H9 (cell line): Measurements from ENCODE around the gene CSTPP1. TPM values are rescaled to one million over a fixed set of nuclear protein-coding genes. Genes with fewer than 3 reads are reported as not detected.

ENCODE experiments used
- DNase-seq: peaks from one replicate; pipeline ENCODE4 v3.0.0-alpha.2; 2017
- H2AFZ ChIP-seq: one replicate; pipeline ENCODE4 v1.6.1; 2013; ENCODE audit warnings: mild to moderate bottlenecking, low read length, control low read depth, moderate library complexity
- H2AK5ac ChIP-seq: 2 replicates; pipeline ENCODE4 v1.6.1; 2013; ENCODE audit warnings: low read length, control low read depth, mixed read lengths; ENCODE audit not compliant: insufficient read length
- H2BK120ac ChIP-seq: one replicate; pipeline ENCODE4 v1.6.1; 2013; ENCODE audit warnings: low read depth, mild to moderate bottlenecking, low read length, control low read depth, inconsistent platforms; ENCODE audit not compliant: poor library complexity, severe bottlenecking
- H2BK12ac ChIP-seq: 2 replicates; pipeline ENCODE4 v1.6.1; 2013; ENCODE audit warnings: low read length, control low read depth, mixed read lengths, low read depth; ENCODE audit not compliant: insufficient read length
- H2BK15ac ChIP-seq: 2 replicates; pipeline ENCODE4 v1.6.1; 2013; ENCODE audit warnings: low read depth, low read length, control low read depth
- H2BK20ac ChIP-seq: one replicate; pipeline ENCODE4 v1.6.1; 2013; ENCODE audit warnings: low read depth, mild to moderate bottlenecking, low read length, control low read depth, inconsistent platforms; ENCODE audit not compliant: poor library complexity, severe bottlenecking
- H2BK5ac ChIP-seq: 2 replicates; pipeline ENCODE4 v1.6.1; 2013; ENCODE audit warnings: low read length, control low read depth, mixed read lengths; ENCODE audit not compliant: insufficient read length
- H3K14ac ChIP-seq: 2 replicates; pipeline ENCODE4 v1.6.1; 2013; ENCODE audit warnings: low read length, control low read depth; ENCODE audit not compliant: insufficient read depth
- H3K18ac ChIP-seq: 2 replicates; pipeline ENCODE4 v1.6.1; 2013; ENCODE audit warnings: low read depth, mild to moderate bottlenecking, mixed read lengths, low read length, control low read depth; ENCODE audit not compliant: insufficient read length
- H3K23ac ChIP-seq: 2 replicates; pipeline ENCODE4 v1.6.1; 2013; ENCODE audit warnings: low read length, control low read depth, mixed read lengths, low read depth; ENCODE audit not compliant: insufficient read length
- H3K23me2 ChIP-seq: 2 replicates; pipeline ENCODE4 v1.6.1; 2013; ENCODE audit warnings: low read depth, mild to moderate bottlenecking, mixed read lengths, low read length, control low read depth; ENCODE audit not compliant: insufficient read length, poor library complexity, severe bottlenecking
- H3K27ac ChIP-seq: 2 replicates; pipeline ENCODE4 v1.5.1; 2013; ENCODE audit warnings: low read length, control low read depth, mixed read lengths, low read depth; ENCODE audit not compliant: insufficient read length
- H3K27me3 ChIP-seq: 2 replicates; pipeline ENCODE4 v1.6.1; 2013; ENCODE audit warnings: low read length, control low read depth, inconsistent platforms; ENCODE audit not compliant: insufficient read depth
- H3K4ac ChIP-seq: 2 replicates; pipeline ENCODE4 v1.6.1; 2013; ENCODE audit warnings: low read depth, mild to moderate bottlenecking, control low read depth, inconsistent platforms, low read length, moderate library complexity
- H3K4me1 ChIP-seq: 2 replicates; pipeline ENCODE4 v1.6.1; 2013; ENCODE audit warnings: low read length, control low read depth, inconsistent platforms; ENCODE audit not compliant: insufficient read depth
- H3K4me2 ChIP-seq: 2 replicates; pipeline ENCODE4 v1.6.1; 2013; ENCODE audit warnings: low read length, control low read depth, mixed read lengths; ENCODE audit not compliant: insufficient read length, insufficient read depth
- H3K56ac ChIP-seq: 2 replicates; pipeline ENCODE4 v1.6.1; 2013; ENCODE audit warnings: low read depth, mild to moderate bottlenecking, mixed read lengths, low read length, control low read depth; ENCODE audit not compliant: insufficient read length
- H3K79me1 ChIP-seq: 2 replicates; pipeline ENCODE4 v1.6.1; 2013; ENCODE audit warnings: low read depth, mild to moderate bottlenecking, moderate library complexity, low read length, control low read depth, inconsistent platforms; ENCODE audit not compliant: insufficient read depth, poor library complexity, severe bottlenecking
- H3K79me2 ChIP-seq: 2 replicates; pipeline ENCODE4 v1.6.1; 2013; ENCODE audit warnings: low read length, control low read depth, inconsistent platforms; ENCODE audit not compliant: insufficient read depth
- H3K9ac ChIP-seq: 2 replicates; pipeline ENCODE4 v1.6.1; 2013; ENCODE audit warnings: low read length, control low read depth, mixed read lengths; ENCODE audit not compliant: insufficient read length; ENCODE audit errors: extremely low read depth
- H3K9me3 ChIP-seq: one replicate; pipeline ENCODE4 v1.6.1; 2013; ENCODE audit warnings: low read depth, low read length, inconsistent platforms; ENCODE audit not compliant: control insufficient read depth
- H3T11ph ChIP-seq: one replicate; pipeline ENCODE4 v1.6.1; 2013; ENCODE audit warnings: mild to moderate bottlenecking, low read length, control low read depth, inconsistent platforms
- H4K20me1 ChIP-seq: one replicate; pipeline ENCODE4 v1.6.1; 2013; ENCODE audit not compliant: control insufficient read depth, insufficient read length, insufficient read depth
- H4K5ac ChIP-seq: 2 replicates; pipeline ENCODE4 v1.6.1; 2013; ENCODE audit warnings: low read depth, mild to moderate bottlenecking, mixed read lengths, low read length, control low read depth; ENCODE audit not compliant: insufficient read length
- H4K8ac ChIP-seq: replicated peaks from 2 replicates; pipeline ENCODE4 v1.6.1; 2013; ENCODE audit warnings: low read length, control low read depth, mixed read lengths, low read depth; ENCODE audit not compliant: insufficient read length
- H4K91ac ChIP-seq: 2 replicates; pipeline ENCODE4 v1.6.1; 2013; ENCODE audit warnings: low read depth, mild to moderate bottlenecking, moderate library complexity, mixed read lengths, low read length, control low read depth; ENCODE audit not compliant: insufficient read length
- H3K27ac Mint-ChIP-seq, 3 experiments: 2 replicates in 2 of 3; 3 replicates in 1 of 3; pipeline ENCODE4 v1.8.0; 2020 to 2021; ENCODE audit warnings: mixed read lengths in 3 of 3, mild to moderate bottlenecking in 1 of 3, moderate library complexity in 1 of 3
- H3K27me3 Mint-ChIP-seq: 2 replicates; pipeline ENCODE4 v1.8.0; 2021; ENCODE audit warnings: low read depth, mild to moderate bottlenecking, moderate library complexity, mixed read lengths
- H3K36me3 Mint-ChIP-seq, 3 experiments: 2 replicates in 2 of 3; 3 replicates in 1 of 3; pipeline ENCODE4 v1.8.0; 2020 to 2021; ENCODE audit warnings: low read depth in 3 of 3, mixed read lengths in 3 of 3; ENCODE audit not compliant: insufficient read depth in 1 of 3
- H3K4me1 Mint-ChIP-seq, 2 experiments: 2 replicates each; pipeline ENCODE4 v1.8.0; 2020; ENCODE audit warnings: mixed read lengths in 2 of 2
- H3K4me3 Mint-ChIP-seq, 2 experiments: 2 replicates in 1 of 2; 3 replicates in 1 of 2; pipeline ENCODE4 v1.8.0; 2020 to 2021; ENCODE audit warnings: mild to moderate bottlenecking in 2 of 2, mixed read lengths in 2 of 2, moderate library complexity in 1 of 2
- H3K9me3 Mint-ChIP-seq, 2 experiments: 2 replicates in 1 of 2; 3 replicates in 1 of 2; pipeline ENCODE4 v1.8.0; 2020; ENCODE audit warnings: mild to moderate bottlenecking in 2 of 2, mixed read lengths in 2 of 2, moderate library complexity in 1 of 2
- WGBS: extraction: QIAGEN DNeasy Blood & Tissue Kit; methylation state at CpG from one replicate; pipeline ENCODE4 v1.1.7; 2013; ENCODE audit warnings: missing lambda C conversion rate, low lambda C conversion rate, mixed read lengths; ENCODE audit not compliant: insufficient read length; ENCODE audit errors: extremely low coverage; 5-methylcytosine and 5-hydroxymethylcytosine counted together
- total RNA-seq: library from RNA; stranded (reverse); gene quantifications from 2 replicates; pipeline ENCODE4 v1.2.1, GENCODE V29; 2021
- TF ChIP-seq, protein P1 (sequence below): fragments of 200-600 bp; sonication (generic); conservative IDR thresholded peaks from 3 replicates; pipeline ENCODE4 v1.8.0; 2021; ENCODE audit warnings: antibody characterized with exemption, mild to moderate bottlenecking

CSTPP1 gene
- total RNA-seq, 1 experiment from 2014 or later, result 21.2 TPM

DNA sequence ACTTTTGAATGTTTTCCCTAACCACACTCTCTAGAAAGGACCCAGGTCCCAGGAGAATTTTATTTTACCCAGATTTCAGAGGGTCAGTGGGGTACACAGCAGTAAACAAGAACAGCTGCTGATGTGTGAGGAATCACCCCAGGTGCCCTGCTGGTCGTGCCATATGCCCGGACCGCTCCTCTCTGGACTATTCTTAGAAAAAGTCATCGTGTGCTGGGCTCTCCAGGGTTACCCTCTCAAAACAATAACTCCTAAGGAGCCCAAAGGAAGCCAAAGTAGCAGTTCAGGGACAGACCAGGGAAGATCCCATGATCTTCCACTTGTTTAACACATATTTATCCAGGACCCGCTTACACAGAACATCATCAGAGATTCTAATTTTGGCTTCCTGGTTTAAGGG lies 47.9 kb upstream of the CSTPP1 start:
- no peak overlapping the region for H3T11ph ChIP-seq

More for the DNA sequence above, 47.9 kb upstream of the CSTPP1 start:
- H4K8ac ChIP-seq, result no peak overlapping the region
- Mint-ChIP-seq H3K9me3 (peaks cover 0 to 4% of the 10 kb centered on the region in 2 experiments; a peak in 1 of 5 replicates), H3K27me3 (no peaks in the 10 kb centered on the region), H3K4me3 (no peak overlapping the region), H3K36me3 (peaks cover 39 to 44% (median 44%) of the 10 kb centered on the region in 3 experiments), H3K27ac (no peak overlapping the region), H3K4me1 (peaks cover 0 to 3% of the 10 kb centered on the region in 2 experiments; a peak in 1 of 4 replicates)
- H2BK15ac ChIP-seq, result no peak overlapping the region
- no peak overlapping the region for H3K56ac ChIP-seq
- no peaks in the 10 kb centered on the region for H3K27me3 ChIP-seq
- H3K9ac ChIP-seq, result no peak overlapping the region
- no peak overlapping the region for H2AK5ac ChIP-seq
- no peaks in the 10 kb centered on the region for H3K79me2 ChIP-seq
- H3K18ac ChIP-seq, result no peak overlapping the region
- H3K4ac ChIP-seq, result no peak overlapping the region
- no peak overlapping the region for H3K4me2 ChIP-seq
- H4K20me1 ChIP-seq, result peaks cover 3% of the 10 kb centered on the region
- no peak overlapping the region for H2BK20ac ChIP-seq
- no peak overlapping the region for H2BK5ac ChIP-seq
- TF ChIP-seq, protein P1, sequence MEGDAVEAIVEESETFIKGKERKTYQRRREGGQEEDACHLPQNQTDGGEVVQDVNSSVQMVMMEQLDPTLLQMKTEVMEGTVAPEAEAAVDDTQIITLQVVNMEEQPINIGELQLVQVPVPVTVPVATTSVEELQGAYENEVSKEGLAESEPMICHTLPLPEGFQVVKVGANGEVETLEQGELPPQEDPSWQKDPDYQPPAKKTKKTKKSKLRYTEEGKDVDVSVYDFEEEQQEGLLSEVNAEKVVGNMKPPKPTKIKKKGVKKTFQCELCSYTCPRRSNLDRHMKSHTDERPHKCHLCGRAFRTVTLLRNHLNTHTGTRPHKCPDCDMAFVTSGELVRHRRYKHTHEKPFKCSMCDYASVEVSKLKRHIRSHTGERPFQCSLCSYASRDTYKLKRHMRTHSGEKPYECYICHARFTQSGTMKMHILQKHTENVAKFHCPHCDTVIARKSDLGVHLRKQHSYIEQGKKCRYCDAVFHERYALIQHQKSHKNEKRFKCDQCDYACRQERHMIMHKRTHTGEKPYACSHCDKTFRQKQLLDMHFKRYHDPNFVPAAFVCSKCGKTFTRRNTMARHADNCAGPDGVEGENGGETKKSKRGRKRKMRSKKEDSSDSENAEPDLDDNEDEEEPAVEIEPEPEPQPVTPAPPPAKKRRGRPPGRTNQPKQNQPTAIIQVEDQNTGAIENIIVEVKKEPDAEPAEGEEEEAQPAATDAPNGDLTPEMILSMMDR, result no peak
- H2AFZ ChIP-seq, result no peak overlapping the region
- no peaks in the 10 kb centered on the region for H3K9me3 ChIP-seq
- H4K91ac ChIP-seq, result no peak overlapping the region
- H3K23me2 ChIP-seq, result no peaks in the 10 kb centered on the region
- H3K23ac ChIP-seq, result no peak overlapping the region
- no peak overlapping the region for H3K14ac ChIP-seq
- no peaks in the 10 kb centered on the region for H3K4me1 ChIP-seq
- no peak overlapping the region for H4K5ac ChIP-seq
- no peak for DNase-seq
- H2BK12ac ChIP-seq, result no peak overlapping the region
- no peak overlapping the region for H3K27ac ChIP-seq
- no CpG with 5 or more reads among the region's 5 CpGs for WGBS
- no peak overlapping the region for H2BK120ac ChIP-seq
- H3K79me1 ChIP-seq, result no peaks in the 10 kb centered on the region
